IMR-90 (cell line): ENCODE measurements around the gene GNAI1. TPM values are rescaled to one million over a fixed set of nuclear protein-coding genes. Genes with fewer than 3 reads are reported as not detected.
A peak's percentile ranks its signal among the peaks of the same experiment; 100 is the strongest.

ENCODE experiments used
- ATAC-seq: fragments of 200-7000 bp; cut with Tn5 transposase; 2 replicates; pipeline ENCODE4 v1.9.1; 2020; ENCODE audit warnings: low read depth, mild to moderate bottlenecking, moderate library complexity
- Bru-seq: library from RNA; stranded (reverse); fragments of 400-500 nt; gene quantifications from one replicate; lab custom pipeline; 2021; lab: Mats Ljungman, UMichigan
- BruChase-seq, 2 experiments: library from RNA; stranded (reverse); fragments of 400-500 nt; gene quantifications; one replicate each; lab custom pipeline; 2021; lab: Mats Ljungman, UMichigan
- BruUV-seq: library from RNA; stranded (reverse); fragments of 400-500 nt; replicated peaks from 2 replicates; lab custom pipeline; 2021; lab: Mats Ljungman, UMichigan
- CTCF ChIA-PET: fragments of 300-600 bp; formaldehyde crosslinking; extraction: SDS; loops from one replicate; lab custom pipeline; 2021; ENCODE audit warnings: antibody characterized with exemption; lab: Yijun Ruan, JAX
- POLR2A ChIA-PET: fragments of 300-600 bp; sonication (Branson Sonifier 250); formaldehyde crosslinking; loops from one replicate; lab custom pipeline; 2022; ENCODE audit warnings: antibody characterized with exemption; ENCODE audit not compliant: unreplicated experiment; lab: Charles Lee
- DNase-seq: peaks from one replicate; pipeline ENCODE4 v3.0.0; 2013
- H2AFZ ChIP-seq: replicated peaks from 2 replicates; pipeline ENCODE3; 2013; ENCODE audit warnings: low read length, mild to moderate bottlenecking; ENCODE audit not compliant: poor library complexity
- H2AK5ac ChIP-seq: 2 replicates; pipeline ENCODE4 v1.6.1; 2013; ENCODE audit warnings: low read depth, low read length, inconsistent platforms
- H2AK9ac ChIP-seq: replicated peaks from 2 replicates; pipeline ENCODE3; 2013; ENCODE audit warnings: mild to moderate bottlenecking, low read depth, low read length, moderate library complexity; ENCODE audit not compliant: poor library complexity
- H2BK120ac ChIP-seq: 2 replicates; pipeline ENCODE4 v1.6.1; 2013; ENCODE audit warnings: low read depth, low read length, inconsistent platforms
- H2BK15ac ChIP-seq: 3 replicates; pipeline ENCODE4 v1.6.1; 2013; ENCODE audit warnings: low read depth, low read length, inconsistent platforms
- H2BK20ac ChIP-seq: 2 replicates; pipeline ENCODE4 v1.6.1; 2013; ENCODE audit warnings: low read depth, mild to moderate bottlenecking, inconsistent platforms, low read length, moderate library complexity
- H2BK5ac ChIP-seq: 2 replicates; pipeline ENCODE4 v1.6.1; 2013; ENCODE audit warnings: mild to moderate bottlenecking, low read depth, low read length, inconsistent platforms; ENCODE audit not compliant: poor library complexity, severe bottlenecking
- H3K14ac ChIP-seq: replicated peaks from 2 replicates; pipeline ENCODE4 v1.6.1; 2013; ENCODE audit warnings: low read depth, low read length, inconsistent platforms
- H3K18ac ChIP-seq: 2 replicates; pipeline ENCODE4 v1.6.1; 2013; ENCODE audit warnings: low read depth, low read length, control low read depth
- H3K23ac ChIP-seq: 2 replicates; pipeline ENCODE4 v1.6.1; 2013; ENCODE audit warnings: low read depth, low read length, inconsistent platforms
- H3K27ac ChIP-seq: 2 replicates; pipeline ENCODE4 v1.5.1; 2013; ENCODE audit warnings: mild to moderate bottlenecking, control low read depth, low read length; ENCODE audit not compliant: insufficient read depth
- H3K27me3 ChIP-seq: 2 replicates; pipeline ENCODE4 v1.6.1; 2013; ENCODE audit warnings: low read length; ENCODE audit not compliant: control insufficient read depth, insufficient read depth
- H3K36me3 ChIP-seq: 2 replicates; pipeline ENCODE4 v1.6.1; 2013; ENCODE audit warnings: low read length, mixed read lengths; ENCODE audit not compliant: control insufficient read depth, insufficient read depth
- H3K4ac ChIP-seq: 2 replicates; pipeline ENCODE4 v1.6.1; 2013; ENCODE audit warnings: low read depth, low read length, inconsistent platforms
- H3K4me1 ChIP-seq: 2 replicates; pipeline ENCODE4 v1.6.1; 2013; ENCODE audit warnings: low read length, mixed read lengths; ENCODE audit not compliant: control insufficient read depth, insufficient read depth
- H3K4me2 ChIP-seq: 2 replicates; pipeline ENCODE4 v1.6.1; 2013; ENCODE audit warnings: low read depth, mild to moderate bottlenecking, control low read depth, low read length, moderate library complexity
- H3K4me3 ChIP-seq: 2 replicates; pipeline ENCODE4 v1.5.1; 2013; ENCODE audit warnings: low read depth, mild to moderate bottlenecking, control low read depth, low read length, moderate library complexity; ENCODE audit not compliant: insufficient read depth
- H3K56ac ChIP-seq: 2 replicates; pipeline ENCODE4 v1.6.1; 2013; ENCODE audit warnings: low read length, inconsistent platforms; ENCODE audit not compliant: insufficient read depth; ENCODE audit errors: extremely low read depth
- H3K79me1 ChIP-seq, 2 experiments: 2 replicates each; pipeline ENCODE4 v1.6.1; 2013; ENCODE audit warnings: low read length in 2 of 2, inconsistent platforms in 1 of 2, low read depth in 1 of 2
- H3K9ac ChIP-seq: 2 replicates; pipeline ENCODE4 v1.6.1; 2013; ENCODE audit warnings: low read depth, low read length, control low read depth
- H3K9me1 ChIP-seq: 2 replicates; pipeline ENCODE4 v1.6.1; 2013; ENCODE audit warnings: low read length, inconsistent platforms; ENCODE audit not compliant: insufficient read depth
- H3K9me3 ChIP-seq: 2 replicates; pipeline ENCODE4 v1.6.1; 2013; ENCODE audit warnings: low read length; ENCODE audit not compliant: control insufficient read depth, insufficient read depth
- H4K20me1 ChIP-seq: 2 replicates; pipeline ENCODE4 v1.6.1; 2013; ENCODE audit warnings: low read length, inconsistent platforms; ENCODE audit not compliant: insufficient read depth
- H4K5ac ChIP-seq: 2 replicates; pipeline ENCODE4 v1.6.1; 2013; ENCODE audit warnings: mild to moderate bottlenecking, low read depth, low read length, control low read depth
- H4K8ac ChIP-seq, 2 experiments: 2 replicates each; pipeline ENCODE4 v1.6.1; 2013; ENCODE audit warnings: low read depth in 2 of 2, low read length in 2 of 2, control low read depth in 1 of 2, inconsistent platforms in 1 of 2
- H4K91ac ChIP-seq: 2 replicates; pipeline ENCODE4 v1.6.1; 2013; ENCODE audit warnings: low read depth, low read length, inconsistent platforms; ENCODE audit not compliant: insufficient read depth
- BHLHE40 ChIP-seq: fragments of 150-350 bp; IDR thresholded peaks from 2 replicates; pipeline ENCODE4 v1.6.1; 2016; ENCODE audit warnings: mild to moderate bottlenecking, low read depth, low read length
- CEBPB ChIP-seq: IDR thresholded peaks from 2 replicates; pipeline ENCODE4 v1.6.1; 2012; ENCODE audit warnings: low read depth, low read length, improper control_type of control experiment
- CHD1 ChIP-seq: IDR thresholded peaks from 2 replicates; pipeline ENCODE4 v1.6.1; 2012; ENCODE audit warnings: low read depth, low read length, improper control_type of control experiment
- ELK1 ChIP-seq: fragments of 150-350 bp; IDR thresholded peaks from 2 replicates; pipeline ENCODE4 v1.6.1; 2016; ENCODE audit warnings: low read depth, mild to moderate bottlenecking, low read length, moderate library complexity, borderline replicate concordance
- FOS ChIP-seq: fragments of 150-350 bp; IDR thresholded peaks from 2 replicates; pipeline ENCODE4 v1.6.1; 2016; ENCODE audit warnings: low read depth, low read length
- MAFK ChIP-seq: IDR thresholded peaks from 2 replicates; pipeline ENCODE4 v1.6.1; 2012; ENCODE audit warnings: low read depth, low read length, improper control_type of control experiment
- MXI1 ChIP-seq: IDR thresholded peaks from 2 replicates; pipeline ENCODE4 v1.6.1; 2012; ENCODE audit warnings: low read depth, mild to moderate bottlenecking, low read length, moderate library complexity, borderline replicate concordance
- POLR2A ChIP-seq: IDR thresholded peaks from 2 replicates; pipeline ENCODE4 v1.6.1; 2012; ENCODE audit warnings: mild to moderate bottlenecking, low read depth, low read length
- RAD21 ChIP-seq: IDR thresholded peaks from 2 replicates; pipeline ENCODE4 v1.6.1; 2012; ENCODE audit warnings: low read length, improper control_type of control experiment
- RCOR1 ChIP-seq: IDR thresholded peaks from 2 replicates; pipeline ENCODE4 v1.6.1; 2012; ENCODE audit warnings: mild to moderate bottlenecking, low read length, improper control_type of control experiment; ENCODE audit not compliant: insufficient replicate concordance
- SMC3 ChIP-seq: fragments of 150-350 bp; IDR thresholded peaks from 2 replicates; pipeline ENCODE4 v1.6.1; 2016; ENCODE audit warnings: low read depth, mild to moderate bottlenecking, antibody characterized with exemption, low read length, moderate library complexity
- USF2 ChIP-seq: fragments of 150-350 bp; IDR thresholded peaks from 2 replicates; pipeline ENCODE4 v1.6.1; 2017; ENCODE audit warnings: mild to moderate bottlenecking, antibody characterized with exemption, low read length, low read depth
- WGBS, 2 experiments: methylation state at CpG; one replicate each; pipeline versions ENCODE4 v1.1.5 to v1.1.7; 2013; ENCODE audit warnings: missing lambda C conversion rate in 2 of 2; ENCODE audit not compliant: insufficient read length in 1 of 2; ENCODE audit errors: extremely low coverage in 2 of 2; 5-methylcytosine and 5-hydroxymethylcytosine counted together
- dilution Hi-C: fragments of 300-500 bp; cut with HindIII; formaldehyde crosslinking; loops from one replicate; pipeline ENCODE4 v1.14.3; 2018; ENCODE audit warnings: low sequenced_read_pairs; ENCODE audit not compliant: unreplicated experiment
- in situ Hi-C: fragments of 300-500 bp; cut with MboI; formaldehyde crosslinking; loops from 3 replicates; pipeline ENCODE4 v1.14.3; 2019; ENCODE audit warnings: low sequenced_read_pairs, inconsistent platforms, mixed read lengths
- intact Hi-C: fragments of 100-400 bp; cut with micrococcal nuclease; formaldehyde crosslinking; loops from 2 replicates; pipeline ENCODE4 v1.10.0; 2022
- long read RNA-seq: library from polyadenylated mRNA; unstranded; transcript quantifications from one replicate; pipeline ENCODE4 v2.0.0, GENCODE V29; 2021; ENCODE audit not compliant: unreplicated experiment
- polyA plus RNA-seq, 3 experiments: library from polyadenylated mRNA; depleted of rRNA; stranded (reverse); fragments of >200 nt; gene quantifications; 2 replicates each; pipeline ENCODE4 v1.2.3, GENCODE V29; 2012; ENCODE audit warnings: low replicate concordance in 1 of 3
- total RNA-seq: library from RNA; depleted of rRNA; stranded (reverse); fragments of >200 nt; gene quantifications from 2 replicates; pipeline ENCODE4 v1.2.3, GENCODE V29; 2012; rRNA removed

Gene GNAI1
- 26.5 and 44.2 TPM in 2 replicates for total RNA-seq
- polyA plus RNA-seq (2012; rRNA removed): 17.2 and 21.1 TPM in 2 replicates
- polyA plus RNA-seq (2012; cell fraction: cytosol; rRNA removed): 5.6 and 5.7 TPM in 2 replicates
- 2.7 and 9.7 TPM in 2 replicates for polyA plus RNA-seq (2012; cell fraction: nucleus; rRNA removed; ENCODE audit: low replicate concordance)
- percentile 61 among the genes with signal in this experiment for Bru-seq, nascent RNA
- percentile 42 among the genes with signal in this experiment for BruChase-seq, experiment 1, labeled RNA remaining after a 6-hour chase
- BruChase-seq, experiment 2, labeled RNA remaining after a 2-hour chase: percentile 50 among the genes with signal in this experiment
- long read RNA-seq, full-length matches to known transcripts: 163 of 188 reads
- long read RNA-seq, partial matches to known transcripts: 7 of 188 reads
- long read RNA-seq, other reads (novel, unspliced or antisense): 18 of 188 reads

GRCh38 chr7:80134536-80135308, at the start of gene GNAI1:
Gene GNAI1, plus strand, starts transcription at chr7:80134831. Its CDS starts 330 bp downstream, at chr7:80135161.
- Histone ChIP-seq H3K18ac (peak within 1 kb of the TSS; percentile 92), H3K9me1 (peaks cover 6% of the 10 kb centered on the region; the same call in 1 of the 2 replicates), H4K20me1 (peaks cover 26% of the 10 kb centered on the region; the same call in 1 of the 2 replicates), H3K23ac (peak within 1 kb of the TSS; percentile 100), H3K9ac (peak within 1 kb of the TSS; percentile 97), H2AK9ac (peak within 1 kb of the TSS; percentile 93), H2AFZ (peak within 1 kb of the TSS; percentile 95), H3K4me2 (peak within 1 kb of the TSS; percentile 94), H3K27ac (peak within 1 kb of the TSS; percentile 90), H4K91ac (peak within 1 kb of the TSS; percentile 82), H3K56ac (peak within 1 kb of the TSS; percentile 82), H3K4me1 (peaks cover 8% of the 10 kb centered on the region), H2BK15ac (peak within 1 kb of the TSS; percentile 62; the same call in 2 of the 3 replicates), H3K9me3 (no peaks in the 10 kb centered on the region), H4K5ac (peak within 1 kb of the TSS; percentile 65), H3K4me3 (peak within 1 kb of the TSS; percentile 98), H3K14ac (peak within 1 kb of the TSS; percentile 99), H4K8ac (peak within 1 kb of the TSS; percentile 58 to 84), H3K79me1 (peaks cover 7 to 34% of the 10 kb centered on the region in 2 experiments), H3K4ac (peak within 1 kb of the TSS; percentile 95), H3K36me3 (no peaks in the 10 kb centered on the region), H2BK20ac (peak within 1 kb of the TSS; percentile 84), H2BK120ac (peak within 1 kb of the TSS; percentile 86), H2AK5ac (peak within 1 kb of the TSS; percentile 66), H3K27me3 (no peaks in the 10 kb centered on the region), H2BK5ac (peak within 1 kb of the TSS; percentile 80)
- in situ Hi-C loops: loop anchor here (5.0 kb wide), 1 partner anchor 258 kb away; no protein-coding TSS in a partner anchor
- dilution Hi-C loops: no loop called here
- ATAC-seq (peak; percentile 85), DNase-seq (peak; percentile 74)
- BruUV-seq: no TSS peak
- ChIA-PET POLR2A (interaction anchor here (0.6 kb wide), 4 partner anchors 99 to 527 kb away, joined by 3 to 9 read pairs (median 6); no protein-coding TSS in a partner anchor), CTCF (interaction anchor here (0.6 to 1.4 kb wide), 11 partner anchors 28 to 290 kb away, joined by 3 to 4 read pairs (median 4); no protein-coding TSS in a partner anchor)
- intact Hi-C loops: loop anchor here (1.0 to 5.0 kb wide), 5 partner anchors 37 to 525 kb away; no protein-coding TSS in a partner anchor
- WGBS, 2 experiments: 0% methylated on average over 26 of the region's 92 CpGs; no CpG with 5 or more reads in 1 of the 2 experiments
- TF ChIP-seq RCOR1: no peak
- TF ChIP-seq USF2: peak; percentile 53; the same call in 1 of the 2 replicates
- TF ChIP-seq BHLHE40: peak; percentile 94
- TF ChIP-seq MXI1: no peak; the same call in 1 of the 2 replicates
- TF ChIP-seq POLR2A: peak; percentile 66
- no peak for TF ChIP-seq MAFK
- peak; percentile 65 for TF ChIP-seq RAD21
- TF ChIP-seq CHD1: no peak
- 0 out of 2 replicates have a peak, but pooled peaks have one; percentile 24 for TF ChIP-seq FOS
- TF ChIP-seq CEBPB: no peak
- no peak for TF ChIP-seq ELK1
- TF ChIP-seq SMC3: peak; percentile 52; the same call in 1 of the 2 replicates
